DND-41 (cell line): ENCODE measurements around the gene SMIM41.

Experiments used
- ATAC-seq: fragments of 200-7000 bp; cut with Tn5 transposase; 3 replicates; pipeline ENCODE4 v1.9.1; 2021; ENCODE audit warnings: low read depth; ENCODE audit not compliant: insufficient read depth
- DNase-seq: peaks from one replicate; pipeline ENCODE4 v3.0.0-alpha.2; 2020
- H2AFZ ChIP-seq: 2 replicates; pipeline ENCODE4 v1.6.0; 2012; ENCODE audit warnings: low read depth, low read length
- H3K27ac ChIP-seq: 2 replicates; pipeline ENCODE4 v1.5.1; 2012; ENCODE audit warnings: low read length, inconsistent platforms
- H3K27me3 ChIP-seq: fragments of 200-600 bp; sonication (generic); 2 replicates; pipeline ENCODE4 v1.6.0; 2012; ENCODE audit warnings: low read length, mild to moderate bottlenecking, inconsistent platforms; ENCODE audit not compliant: insufficient read depth, poor library complexity
- H3K36me3 ChIP-seq: 2 replicates; pipeline ENCODE4 v1.5.1; 2012; ENCODE audit warnings: low read length, inconsistent platforms; ENCODE audit not compliant: insufficient read depth
- H3K4me1 ChIP-seq: 2 replicates; pipeline ENCODE4 v1.5.1; 2012; ENCODE audit warnings: mild to moderate bottlenecking, low read length; ENCODE audit not compliant: insufficient read depth
- H3K4me2 ChIP-seq: 2 replicates; pipeline ENCODE4 v1.6.0; 2012; ENCODE audit warnings: mild to moderate bottlenecking, moderate library complexity, low read length, inconsistent platforms; ENCODE audit not compliant: insufficient read depth
- H3K4me3 ChIP-seq, 2 experiments: fragments of 200-600 bp in 1 of 2; shearing (Covaris generic) in 1 of 2; 2 replicates each; pipeline ENCODE4 v1.5.1; 2012 to 2016; ENCODE audit warnings: inconsistent platforms in 2 of 2, low read length in 2 of 2, mild to moderate bottlenecking in 2 of 2, low read depth in 1 of 2, moderate library complexity in 1 of 2
- H3K79me2 ChIP-seq: 2 replicates; pipeline ENCODE4 v1.6.0; 2012; ENCODE audit warnings: low read length, inconsistent platforms; ENCODE audit not compliant: insufficient read depth
- H3K9ac ChIP-seq: 2 replicates; pipeline ENCODE4 v1.6.0; 2012; ENCODE audit warnings: low read depth, mild to moderate bottlenecking, inconsistent platforms, low read length, moderate library complexity
- H3K9me3 ChIP-seq: 2 replicates; pipeline ENCODE4 v1.5.1; 2012; ENCODE audit warnings: low read length, moderate library complexity, mild to moderate bottlenecking, inconsistent platforms; ENCODE audit not compliant: insufficient read depth, severe bottlenecking
- H4K20me1 ChIP-seq: 2 replicates; pipeline ENCODE4 v1.6.0; 2012; ENCODE audit warnings: low read length; ENCODE audit not compliant: insufficient read depth
- CTCF ChIP-seq: IDR thresholded peaks from 2 replicates; pipeline ENCODE4 v1.5.1; 2012; ENCODE audit warnings: borderline replicate concordance, low read length, moderate library complexity, mild to moderate bottlenecking; ENCODE audit not compliant: poor library complexity, severe bottlenecking; ENCODE audit errors: extremely low read depth
- EZH2 ChIP-seq: IDR thresholded peaks from 3 replicates; pipeline ENCODE4 v1.6.1; 2012; ENCODE audit warnings: borderline replicate concordance, low read depth, mild to moderate bottlenecking, moderate library complexity, low read length, inconsistent platforms; ENCODE audit not compliant: severe bottlenecking

Gene SMIM41

GRCh38 chr12:52139147-52139546 is 59.6 kb downstream of the SMIM41 start:
- H2AFZ ChIP-seq: no peak overlapping the region
- no peak overlapping the region for H3K4me3 ChIP-seq
- TF ChIP-seq EZH2 (no peak), CTCF (no peak)
- 0 out of 2 replicates have a peak, but pooled peaks cover 10% of the 10 kb centered on the region for H4K20me1 ChIP-seq
- no peak overlapping the region for H3K27ac ChIP-seq
- DNase-seq (no peak), ATAC-seq (no peak)
- H3K79me2 ChIP-seq: no peaks in the 10 kb centered on the region
- peaks cover 26% of the 10 kb centered on the region for H3K27me3 ChIP-seq
- no peaks in the 10 kb centered on the region for H3K9me3 ChIP-seq
- H3K9ac ChIP-seq: no peak overlapping the region
- no peaks in the 10 kb centered on the region for H3K4me1 ChIP-seq
- no peak overlapping the region for H3K4me2 ChIP-seq
- no peaks in the 10 kb centered on the region for H3K36me3 ChIP-seq

GRCh38 chr12:52139579-52140062 is 60.1 kb downstream of the SMIM41 start:
- DNase-seq: peak; percentile 29
- Histone ChIP-seq H3K4me3 (no peak overlapping the region), H3K36me3 (no peaks in the 10 kb centered on the region), H4K20me1 (0 out of 2 replicates have a peak, but pooled peaks cover 10% of the 10 kb centered on the region), H3K27me3 (peaks cover 26% of the 10 kb centered on the region), H3K4me2 (no peak overlapping the region), H3K9me3 (no peaks in the 10 kb centered on the region), H2AFZ (no peak overlapping the region), H3K79me2 (no peaks in the 10 kb centered on the region), H3K27ac (no peak overlapping the region), H3K9ac (no peak overlapping the region), H3K4me1 (no peaks in the 10 kb centered on the region)
- peak; percentile 79 for ATAC-seq
- TF ChIP-seq EZH2 (no peak), CTCF (peak; percentile 71)

GRCh38 chr12:52141306-52141705 is 61.8 kb downstream of the SMIM41 start:
- no peaks in the 10 kb centered on the region for H3K36me3 ChIP-seq
- ATAC-seq (no peak), DNase-seq (no peak)
- no peak overlapping the region for H3K9ac ChIP-seq
- H3K27ac ChIP-seq: no peak overlapping the region
- no peaks in the 10 kb centered on the region for H3K79me2 ChIP-seq
- H4K20me1 ChIP-seq: 0 out of 2 replicates have a peak, but pooled peaks cover 10% of the 10 kb centered on the region
- no peak overlapping the region for H3K4me2 ChIP-seq
- peaks cover 24% of the 10 kb centered on the region for H3K27me3 ChIP-seq
- no peaks in the 10 kb centered on the region for H3K9me3 ChIP-seq
- H2AFZ ChIP-seq: no peak overlapping the region
- no peak overlapping the region for H3K4me3 ChIP-seq
- H3K4me1 ChIP-seq: no peaks in the 10 kb centered on the region
- TF ChIP-seq CTCF (no peak), EZH2 (no peak)
